ENCODE measurements around the gene DDX55. TPM values are rescaled to one million over a fixed set of nuclear protein-coding genes. Genes with fewer than 3 reads are reported as not detected.

The DDX55 gene
- total and polyA plus RNA-seq, 2 experiments from 2014 or later, result 10.5 to 16.5 TPM

DNA sequence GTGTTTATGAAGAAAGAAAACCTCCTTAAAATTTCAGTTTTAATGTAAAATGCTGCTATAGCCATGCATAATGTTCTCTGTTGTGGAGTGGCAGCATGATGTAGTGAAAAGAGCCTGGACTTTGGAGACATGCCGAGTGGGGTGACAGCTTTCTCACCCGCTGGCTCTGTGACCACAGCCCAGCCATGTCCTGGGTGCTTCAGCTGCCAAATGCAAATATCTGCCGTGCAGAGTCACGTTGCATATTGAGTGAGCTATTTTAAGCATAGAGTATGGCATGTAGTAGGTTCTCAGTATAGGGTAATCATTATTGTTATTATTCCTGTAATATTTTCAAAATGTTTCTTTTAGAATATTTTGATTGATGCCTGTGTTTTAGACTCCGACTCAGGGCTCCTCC, 53.5 kb downstream of the DDX55 start:
- no peaks in the 10 kb centered on the region for H3K27me3 ChIP-seq (replicated peaks; ENCODE audit: insufficient read depth)
- H3K4me1 ChIP-seq (ENCODE audit: insufficient read depth), result peaks cover 18% of the 10 kb centered on the region
- H3K79me2 ChIP-seq (ENCODE audit: insufficient read depth), result no peaks in the 10 kb centered on the region
- in situ Hi-C loops (cut with MboI), result no loop called here
- H3K4me3 ChIP-seq, result no peak overlapping the region
- H3K9me2 ChIP-seq (ENCODE audit: insufficient read depth), result no peaks in the 10 kb centered on the region
- H2AFZ ChIP-seq, result no peak overlapping the region
- H4K20me1 ChIP-seq (ENCODE audit: insufficient read depth), result no peaks in the 10 kb centered on the region; the same call in 1 of the 2 replicates
- no peak for TF ChIP-seq EZH2phosphoT487 (IDR thresholded peaks at IDR 0.05; ENCODE audit: insufficient read depth, low read depth)
- H3K4me2 ChIP-seq (ENCODE audit: unreplicated experiment), result no peak overlapping the region
- H3K27ac ChIP-seq, result no peak overlapping the region
- WGBS, 2 experiments (ENCODE audit: low coverage in 1 of 2, low lambda C conversion rate in 2 of 2, missing lambda C conversion rate in 2 of 2), result 79 to 81% methylated on average over 5 of the region's 5 CpGs
- H3F3A ChIP-seq (ENCODE audit: insufficient read depth), result peaks cover 26% of the 10 kb centered on the region
- DNase-seq, result no peak
- no peak overlapping the region for H3K9ac ChIP-seq
- no peaks in the 10 kb centered on the region for H3K9me3 ChIP-seq (ENCODE audit: low read depth)
- peaks cover 41% of the 10 kb centered on the region for H3K36me3 ChIP-seq (ENCODE audit: low read depth)

DNA sequence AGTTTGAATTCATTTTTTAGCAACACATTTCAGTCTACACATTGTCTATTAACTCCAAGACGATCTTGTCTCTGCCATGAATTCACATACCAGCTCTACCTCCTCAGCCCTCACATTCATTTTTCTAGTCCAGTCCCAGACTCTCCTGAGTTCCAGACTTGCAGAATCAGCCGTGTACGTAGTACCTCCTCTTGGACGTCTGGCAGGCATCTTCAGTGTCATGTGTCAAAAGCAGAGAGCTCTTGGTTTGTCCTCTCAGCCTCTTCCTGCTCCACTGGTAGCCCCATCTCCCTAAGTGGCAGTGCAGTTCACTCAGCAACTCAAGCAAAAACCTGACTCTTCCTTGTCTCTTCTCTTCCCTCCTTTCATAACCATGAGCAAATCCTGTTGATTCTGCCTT, 54.5 kb downstream of the DDX55 start:
- DNase-seq, result no peak
- Histone ChIP-seq H3K9ac (no peak overlapping the region), H3K27me3 (replicated peaks; ENCODE audit: insufficient read depth) (no peaks in the 10 kb centered on the region), H3K79me2 (ENCODE audit: insufficient read depth) (no peaks in the 10 kb centered on the region), H3K9me2 (ENCODE audit: insufficient read depth) (no peaks in the 10 kb centered on the region), H3K4me2 (ENCODE audit: unreplicated experiment) (no peak overlapping the region), H3K9me3 (ENCODE audit: low read depth) (no peaks in the 10 kb centered on the region), H2AFZ (no peak overlapping the region), H3K4me3 (no peak overlapping the region), H3K4me1 (ENCODE audit: insufficient read depth) (peaks cover 26% of the 10 kb centered on the region), H3F3A (ENCODE audit: insufficient read depth) (peaks cover 35% of the 10 kb centered on the region), H4K20me1 (ENCODE audit: insufficient read depth) (no peaks in the 10 kb centered on the region; the same call in 1 of the 2 replicates), H3K36me3 (ENCODE audit: low read depth) (peaks cover 32% of the 10 kb centered on the region), H3K27ac (no peak overlapping the region)
- WGBS, 2 experiments (ENCODE audit: low coverage in 1 of 2, low lambda C conversion rate in 2 of 2, missing lambda C conversion rate in 2 of 2), result 67 to 78% methylated on average over 4 of the region's 4 CpGs
- TF ChIP-seq EZH2 (IDR thresholded peaks at IDR 0.05; ENCODE audit: insufficient read depth, poor library complexity, severe bottlenecking) (no peak), EZH2phosphoT487 (IDR thresholded peaks at IDR 0.05; ENCODE audit: insufficient read depth, low read depth) (no peak)
- in situ Hi-C loops (cut with MboI), result no loop called here

DNA sequence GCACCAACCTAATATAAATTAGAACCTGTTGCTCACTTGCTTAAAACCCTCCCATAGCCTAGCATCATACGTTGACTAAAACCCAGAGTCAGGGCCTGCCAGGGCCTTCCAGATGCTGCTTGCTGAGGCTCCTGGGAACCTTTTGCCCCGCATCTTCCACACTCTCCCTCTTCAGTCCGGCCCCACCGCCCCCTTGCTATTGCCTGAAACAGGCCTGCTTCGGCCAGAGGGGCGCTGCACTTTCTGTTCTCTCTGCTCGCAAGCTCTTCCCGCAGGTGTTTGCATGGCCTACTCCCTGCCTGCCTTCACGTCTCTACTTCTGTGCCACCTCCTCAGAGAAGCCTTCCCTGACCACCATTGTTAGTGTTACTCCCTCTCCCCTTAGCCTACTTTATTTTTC, 55.3 kb downstream of the DDX55 start:
- Histone ChIP-seq H3K4me1 (ENCODE audit: insufficient read depth) (peaks cover 26% of the 10 kb centered on the region), H3K27ac (no peak overlapping the region), H3K9me3 (ENCODE audit: low read depth) (no peaks in the 10 kb centered on the region), H3K36me3 (ENCODE audit: low read depth) (peaks cover 27% of the 10 kb centered on the region; the same call in 1 of the 2 replicates), H3F3A (ENCODE audit: insufficient read depth) (peaks cover 35% of the 10 kb centered on the region), H3K9me2 (ENCODE audit: insufficient read depth) (no peaks in the 10 kb centered on the region), H3K9ac (no peak overlapping the region), H2AFZ (no peak overlapping the region), H3K4me3 (no peak overlapping the region), H4K20me1 (ENCODE audit: insufficient read depth) (no peaks in the 10 kb centered on the region; the same call in 1 of the 2 replicates), H3K4me2 (ENCODE audit: unreplicated experiment) (no peak overlapping the region), H3K79me2 (ENCODE audit: insufficient read depth) (no peaks in the 10 kb centered on the region), H3K27me3 (replicated peaks; ENCODE audit: insufficient read depth) (no peaks in the 10 kb centered on the region)
- TF ChIP-seq EZH2phosphoT487 (IDR thresholded peaks at IDR 0.05; ENCODE audit: insufficient read depth, low read depth) (no peak), EZH2 (IDR thresholded peaks at IDR 0.05; ENCODE audit: insufficient read depth, poor library complexity, severe bottlenecking) (no peak)
- in situ Hi-C loops (cut with MboI), result no loop called here
- WGBS, 2 experiments (ENCODE audit: low coverage in 1 of 2, low lambda C conversion rate in 2 of 2, missing lambda C conversion rate in 2 of 2), result 90 to 91% methylated on average over 9 of the region's 9 CpGs
- no peak for DNase-seq

DNA sequence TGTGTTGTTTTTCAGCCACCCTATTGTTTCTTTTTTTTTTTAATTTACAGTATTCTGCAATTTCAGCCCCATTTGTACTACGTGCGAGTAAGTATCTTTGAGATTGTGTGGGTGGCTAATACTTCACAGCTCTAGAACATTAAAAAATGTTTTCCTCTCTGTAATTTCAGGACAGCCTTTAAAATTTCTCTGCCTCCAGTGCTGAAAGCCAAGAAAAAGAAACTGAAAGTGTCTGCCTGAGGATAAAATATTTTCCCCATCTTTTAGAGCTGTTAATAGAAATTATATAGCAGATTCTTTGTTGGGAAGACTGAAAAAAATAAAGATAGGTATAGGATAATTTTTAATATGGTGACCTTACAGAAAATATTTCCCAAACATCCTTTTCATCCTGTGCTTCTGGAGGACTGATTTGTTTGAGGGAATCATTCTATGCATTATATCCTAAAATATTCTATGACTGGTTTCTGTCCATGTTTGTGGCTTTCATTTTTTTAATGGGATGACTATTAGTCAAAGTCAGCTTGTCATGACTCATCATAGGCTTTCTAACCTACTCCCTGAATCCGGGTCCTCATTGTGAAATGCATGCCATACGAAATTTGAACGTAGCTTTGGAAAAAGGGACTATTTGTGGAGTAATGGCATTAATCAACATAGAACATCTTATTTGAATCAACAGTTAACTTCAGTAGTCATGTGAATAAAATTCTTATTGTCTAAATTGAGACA, 58.3 kb downstream of the DDX55 start:
- H3K4me2 ChIP-seq (ENCODE audit: unreplicated experiment), result peak overlapping the region; percentile 71
- H3K4me1 ChIP-seq (ENCODE audit: insufficient read depth), result peaks cover 26% of the 10 kb centered on the region
- H3K9me3 ChIP-seq (ENCODE audit: low read depth), result no peaks in the 10 kb centered on the region
- DNase-seq, result peak; percentile 96
- H2AFZ ChIP-seq, result peak overlapping the region; percentile 55
- H3K27ac ChIP-seq, result peak overlapping the region; percentile 89
- in situ Hi-C loops (cut with MboI), result no loop called here
- peaks cover 31% of the 10 kb centered on the region for H3K36me3 ChIP-seq (ENCODE audit: low read depth)
- peaks cover 35% of the 10 kb centered on the region for H3F3A ChIP-seq (ENCODE audit: insufficient read depth)
- H4K20me1 ChIP-seq (ENCODE audit: insufficient read depth), result no peaks in the 10 kb centered on the region; the same call in 1 of the 2 replicates
- H3K4me3 ChIP-seq, result peak overlapping the region; percentile 60
- TF ChIP-seq EZH2phosphoT487 (IDR thresholded peaks at IDR 0.05; ENCODE audit: insufficient read depth, low read depth) (no peak), EZH2 (IDR thresholded peaks at IDR 0.05; ENCODE audit: insufficient read depth, poor library complexity, severe bottlenecking) (no peak)
- H3K27me3 ChIP-seq (replicated peaks; ENCODE audit: insufficient read depth), result no peaks in the 10 kb centered on the region
- H3K9ac ChIP-seq, result peak overlapping the region; percentile 75
- no peaks in the 10 kb centered on the region for H3K9me2 ChIP-seq (ENCODE audit: insufficient read depth)
- no peaks in the 10 kb centered on the region for H3K79me2 ChIP-seq (ENCODE audit: insufficient read depth)
- WGBS, 2 experiments (ENCODE audit: low coverage in 1 of 2, low lambda C conversion rate in 2 of 2, missing lambda C conversion rate in 2 of 2), result 11 to 13% methylated on average over 5 of the region's 5 CpGs

All from GM23248 (cell line).